Measurements from ENCODE around the gene KLF15.
A peak's percentile ranks its signal among the peaks of the same experiment; 100 is the strongest.

Gene KLF15

DNA sequence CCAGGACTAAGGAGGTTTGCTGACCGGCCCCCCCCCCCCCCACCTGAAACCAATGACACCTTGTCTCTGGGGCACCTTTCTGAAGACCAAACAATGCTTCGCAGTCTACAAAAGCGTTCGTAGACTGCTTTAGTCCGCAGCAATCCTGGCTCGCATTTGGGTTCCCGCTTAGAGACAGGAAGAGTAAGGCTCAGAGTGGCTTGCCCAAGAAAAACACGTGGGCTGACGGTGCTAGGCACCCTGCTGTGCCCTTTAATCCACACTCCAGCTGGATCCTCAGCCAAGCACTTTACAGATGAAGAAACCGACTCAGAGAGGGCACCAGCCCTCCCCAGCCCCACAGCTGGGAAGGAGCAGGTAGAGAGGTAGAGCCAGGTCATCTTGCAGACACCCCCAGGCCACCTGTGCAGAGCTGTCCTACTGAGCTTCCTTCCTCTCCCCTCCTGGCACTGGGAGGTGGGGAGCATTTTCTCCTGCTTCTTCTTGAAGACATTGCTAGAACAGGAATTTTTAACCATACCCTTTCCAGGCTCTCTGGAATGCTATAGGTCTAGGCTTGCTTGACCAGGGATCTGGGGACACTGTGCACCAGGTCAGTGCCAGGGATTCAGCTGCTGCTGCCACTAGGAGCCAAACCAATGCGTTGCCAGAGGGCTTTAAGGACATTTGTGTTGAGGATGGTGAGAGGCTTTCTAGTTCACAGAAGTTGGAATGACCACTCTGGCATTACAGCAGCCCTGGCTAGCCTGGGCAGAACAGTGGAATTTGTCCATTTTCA is 1.0 kb upstream of the KLF15 start:
- no peak overlapping the region; the same call in 1 of the 2 replicates for H3K27ac ChIP-seq (ENCODE audit: low read depth, low read length)
- peaks cover 38% of the 10 kb centered on the region for H3K27me3 ChIP-seq (ENCODE audit: insufficient read depth, low read length)
- peaks cover 19% of the 10 kb centered on the region for H3K4me1 ChIP-seq (ENCODE audit: insufficient read depth, low read length)
- WGBS, result 7% methylated on average over 11 of the region's 11 CpGs
- H3K4me3 ChIP-seq (ENCODE audit: low read length), result peak overlapping the region; percentile 68
- H3K9me3 ChIP-seq (ENCODE audit: insufficient read depth, low read depth, low read length), result peaks cover 4% of the 10 kb centered on the region; the same call in 1 of the 2 replicates
- H3K9ac ChIP-seq (ENCODE audit: low read depth, low read length), result no peak overlapping the region
- H3K36me3 ChIP-seq (ENCODE audit: insufficient read depth, low read length), result no peaks in the 10 kb centered on the region

DNA sequence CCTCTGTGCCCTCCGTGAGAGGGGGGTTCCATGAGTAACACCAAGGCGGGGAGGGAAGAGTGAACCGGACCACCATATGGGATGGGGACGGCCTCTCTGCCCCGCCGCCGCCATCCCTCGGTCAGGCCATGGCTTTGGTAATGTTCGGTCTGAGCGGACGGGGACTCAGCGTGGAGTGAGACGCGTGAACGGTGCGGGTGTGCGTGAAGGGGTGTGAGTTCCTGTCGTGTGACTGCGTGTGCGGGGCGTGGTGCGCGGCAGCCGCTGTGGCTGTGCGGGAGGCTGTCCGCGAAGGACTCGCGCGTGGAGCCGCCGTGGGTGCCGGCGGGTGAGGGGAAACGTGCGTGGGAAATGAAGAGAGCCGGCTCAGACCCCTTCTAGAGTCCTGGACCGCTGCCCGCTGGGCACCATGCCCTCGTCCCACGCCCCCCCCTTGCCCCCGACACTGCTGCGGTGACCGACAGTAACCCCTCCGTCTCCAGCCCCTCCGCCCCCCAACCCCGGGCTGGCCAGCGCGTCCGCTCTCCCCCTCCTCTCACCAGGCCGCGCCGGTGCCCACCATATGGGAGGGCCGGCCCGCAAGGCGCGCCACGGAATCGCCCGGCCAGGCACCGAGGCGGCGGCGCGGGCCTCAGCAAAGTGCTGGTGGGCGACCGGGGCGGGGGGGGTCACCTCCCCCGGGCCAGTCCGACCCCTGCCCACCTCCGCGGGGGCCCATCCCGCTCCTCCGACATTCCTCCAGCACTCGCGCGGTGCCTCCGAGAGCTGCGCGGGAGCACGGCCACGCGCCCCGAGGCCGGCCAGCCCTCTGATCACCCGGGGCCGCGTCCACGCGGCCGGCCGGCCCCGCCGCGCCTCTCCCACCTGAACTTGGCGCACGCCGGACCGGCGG is 589 bp downstream of the KLF15 start:
- WGBS, result under 1% methylated on average over 100 of the region's 100 CpGs
- Histone ChIP-seq H3K27ac (ENCODE audit: low read depth, low read length) (no peak overlapping the region; the same call in 1 of the 2 replicates), H3K27me3 (ENCODE audit: insufficient read depth, low read length) (peaks cover 38% of the 10 kb centered on the region), H3K9ac (ENCODE audit: low read depth, low read length) (peak overlapping the region; percentile 19), H3K9me3 (ENCODE audit: insufficient read depth, low read depth, low read length) (peaks cover 4% of the 10 kb centered on the region; the same call in 1 of the 2 replicates), H3K36me3 (ENCODE audit: insufficient read depth, low read length) (no peaks in the 10 kb centered on the region), H3K4me3 (ENCODE audit: low read length) (peak overlapping the region; percentile 68), H3K4me1 (ENCODE audit: insufficient read depth, low read length) (peaks cover 11% of the 10 kb centered on the region)

DNA sequence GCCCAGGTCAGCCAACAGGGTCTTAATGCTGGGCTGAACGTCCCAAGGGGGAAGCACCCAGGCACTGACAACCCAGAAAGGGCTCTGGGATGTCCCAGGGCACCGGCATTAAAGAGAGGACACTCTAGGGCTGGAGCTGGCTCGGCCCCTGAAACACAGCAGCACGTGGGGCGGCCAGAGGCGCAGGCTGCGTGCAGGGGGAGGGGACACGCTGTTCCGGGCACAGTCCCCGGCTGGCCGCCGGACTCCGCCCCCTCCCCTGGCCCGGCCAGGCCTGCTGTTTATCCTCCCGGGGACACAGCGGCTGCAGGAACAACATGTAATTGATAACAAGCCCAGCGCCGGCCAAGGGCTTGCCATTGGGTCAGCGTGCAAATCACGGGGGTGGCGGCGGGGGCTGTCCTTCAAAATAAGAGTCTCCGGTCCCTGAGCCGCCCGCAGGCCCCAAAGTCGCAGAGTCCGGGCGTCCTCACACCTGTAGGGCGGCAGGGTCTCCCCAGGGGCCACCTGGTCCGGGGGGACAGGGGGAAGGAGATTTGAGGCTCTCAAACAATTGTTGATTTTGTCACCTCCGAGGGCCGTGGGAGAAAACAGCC is 1.3 kb downstream of the KLF15 start:
- Histone ChIP-seq H3K36me3 (ENCODE audit: insufficient read depth, low read length) (no peaks in the 10 kb centered on the region), H3K27ac (ENCODE audit: low read depth, low read length) (peak overlapping the region; percentile 71; the same call in 1 of the 2 replicates), H3K4me3 (ENCODE audit: low read length) (peak overlapping the region; percentile 68), H3K9ac (ENCODE audit: low read depth, low read length) (peak overlapping the region; percentile 63), H3K9me3 (ENCODE audit: insufficient read depth, low read depth, low read length) (peaks cover 4% of the 10 kb centered on the region; the same call in 1 of the 2 replicates), H3K27me3 (ENCODE audit: insufficient read depth, low read length) (peaks cover 38% of the 10 kb centered on the region), H3K4me1 (ENCODE audit: insufficient read depth, low read length) (peaks cover 11% of the 10 kb centered on the region)
- WGBS, result 1% methylated on average over 32 of the region's 32 CpGs

DNA sequence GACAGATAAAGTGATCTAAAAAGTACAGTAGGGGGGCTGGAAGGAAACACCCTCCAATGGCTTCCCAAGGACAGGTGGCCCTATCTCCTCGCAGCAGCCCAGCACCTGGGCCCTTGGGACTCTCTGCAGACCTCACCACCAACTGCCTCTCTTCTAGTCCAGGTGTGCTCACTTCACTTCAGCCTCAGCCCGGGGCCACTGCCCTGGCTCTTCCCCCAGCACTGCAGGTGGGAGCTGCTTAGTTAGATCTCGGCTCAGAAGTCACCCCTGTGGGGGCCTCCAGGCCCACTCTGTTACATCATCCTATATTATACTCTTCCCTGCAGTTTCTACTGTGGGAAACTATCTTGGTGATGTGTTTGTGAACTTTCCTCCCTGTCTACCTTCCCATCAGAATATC is 2.0 kb downstream of the KLF15 start:
- peak overlapping the region; percentile 71; the same call in 1 of the 2 replicates for H3K27ac ChIP-seq (ENCODE audit: low read depth, low read length)

DNA sequence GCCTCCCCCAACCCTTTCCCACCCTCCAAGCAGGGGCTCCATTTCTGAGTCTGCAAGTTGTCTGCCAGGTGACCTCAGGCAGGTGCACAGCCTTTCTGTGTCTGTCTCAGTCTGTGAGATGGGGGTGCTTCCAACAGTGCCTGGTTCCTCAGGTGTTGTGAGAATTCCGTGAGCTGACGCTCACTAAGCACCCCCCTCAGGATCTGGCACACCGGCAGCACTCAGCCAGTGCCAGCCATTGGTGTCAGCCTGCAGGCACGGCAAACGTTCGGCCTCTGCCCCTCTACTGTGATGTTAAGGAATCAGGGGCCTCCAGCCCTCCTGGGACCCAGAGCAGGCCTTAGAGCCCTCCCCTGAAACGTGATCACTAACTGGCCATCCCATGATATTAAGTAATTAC is 2.4 kb downstream of the KLF15 start:
- H3K27me3 ChIP-seq (ENCODE audit: insufficient read depth, low read length), result peaks cover 30% of the 10 kb centered on the region
- 85% methylated on average over 6 of the region's 7 CpGs for WGBS
- no peak overlapping the region for H3K27ac ChIP-seq (ENCODE audit: low read depth, low read length)
- peaks cover 11% of the 10 kb centered on the region for H3K4me1 ChIP-seq (ENCODE audit: insufficient read depth, low read length)
- no peak overlapping the region for H3K4me3 ChIP-seq (ENCODE audit: low read length)
- H3K9ac ChIP-seq (ENCODE audit: low read depth, low read length), result no peak overlapping the region
- peaks cover 4% of the 10 kb centered on the region; the same call in 1 of the 2 replicates for H3K9me3 ChIP-seq (ENCODE audit: insufficient read depth, low read depth, low read length)
- no peaks in the 10 kb centered on the region for H3K36me3 ChIP-seq (ENCODE audit: insufficient read depth, low read length)

More for the DNA sequence above, 2.0 kb downstream of the KLF15 start:
- H3K4me1 ChIP-seq (ENCODE audit: insufficient read depth, low read length), result peaks cover 11% of the 10 kb centered on the region
- H3K36me3 ChIP-seq (ENCODE audit: insufficient read depth, low read length), result no peaks in the 10 kb centered on the region
- H3K9ac ChIP-seq (ENCODE audit: low read depth, low read length), result peak overlapping the region; percentile 63; the same call in 1 of the 2 replicates
- H3K27me3 ChIP-seq (ENCODE audit: insufficient read depth, low read length), result peaks cover 35% of the 10 kb centered on the region
- WGBS, result 59% methylated on average over 3 of the region's 3 CpGs
- peak overlapping the region; percentile 68 for H3K4me3 ChIP-seq (ENCODE audit: low read length)
- H3K9me3 ChIP-seq (ENCODE audit: insufficient read depth, low read depth, low read length), result peaks cover 4% of the 10 kb centered on the region; the same call in 1 of the 2 replicates

DNA sequence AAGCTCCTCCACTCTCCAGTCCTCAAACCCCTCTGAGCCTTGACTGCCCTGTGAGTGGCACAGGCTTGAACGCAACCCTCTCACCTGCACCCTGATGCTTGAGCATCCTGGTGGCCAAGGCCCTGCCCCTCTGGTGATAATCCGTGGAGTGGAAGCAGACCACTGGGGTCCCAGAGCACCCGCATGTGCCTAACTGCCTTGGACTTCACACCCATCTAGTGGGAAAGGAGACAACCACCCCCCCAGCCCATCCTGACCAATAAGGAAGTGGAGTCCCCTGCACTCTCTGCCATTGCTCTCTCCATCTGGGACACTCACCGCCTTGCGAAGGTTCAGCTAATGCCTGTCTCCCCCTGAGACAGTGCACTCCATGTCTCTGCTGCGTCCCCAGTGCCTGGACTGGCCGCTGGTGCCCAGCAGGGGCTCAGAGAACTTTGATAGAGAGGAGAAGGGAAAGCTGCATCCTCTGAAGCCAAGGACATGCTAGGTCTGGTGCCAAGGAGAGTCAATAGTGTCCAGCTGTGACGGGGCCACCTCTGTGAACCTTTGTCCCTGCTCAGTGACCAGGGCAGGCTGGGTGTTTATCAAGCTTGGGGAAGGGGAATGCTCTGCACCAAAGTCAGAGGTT is 3.4 kb downstream of the KLF15 start:
- peaks cover 11% of the 10 kb centered on the region for H3K4me1 ChIP-seq (ENCODE audit: insufficient read depth, low read length)
- H3K9me3 ChIP-seq (ENCODE audit: insufficient read depth, low read depth, low read length), result no peaks in the 10 kb centered on the region; the same call in 1 of the 2 replicates
- no peak overlapping the region for H3K27ac ChIP-seq (ENCODE audit: low read depth, low read length)
- H3K9ac ChIP-seq (ENCODE audit: low read depth, low read length), result no peak overlapping the region
- 92% methylated on average over 8 of the region's 8 CpGs for whole genome bisulfite sequencing
- no peak overlapping the region for H3K4me3 ChIP-seq (ENCODE audit: low read length)
- peaks cover 21% of the 10 kb centered on the region for H3K27me3 ChIP-seq (ENCODE audit: insufficient read depth, low read length)
- no peaks in the 10 kb centered on the region for H3K36me3 ChIP-seq (ENCODE audit: insufficient read depth, low read length)

DNA sequence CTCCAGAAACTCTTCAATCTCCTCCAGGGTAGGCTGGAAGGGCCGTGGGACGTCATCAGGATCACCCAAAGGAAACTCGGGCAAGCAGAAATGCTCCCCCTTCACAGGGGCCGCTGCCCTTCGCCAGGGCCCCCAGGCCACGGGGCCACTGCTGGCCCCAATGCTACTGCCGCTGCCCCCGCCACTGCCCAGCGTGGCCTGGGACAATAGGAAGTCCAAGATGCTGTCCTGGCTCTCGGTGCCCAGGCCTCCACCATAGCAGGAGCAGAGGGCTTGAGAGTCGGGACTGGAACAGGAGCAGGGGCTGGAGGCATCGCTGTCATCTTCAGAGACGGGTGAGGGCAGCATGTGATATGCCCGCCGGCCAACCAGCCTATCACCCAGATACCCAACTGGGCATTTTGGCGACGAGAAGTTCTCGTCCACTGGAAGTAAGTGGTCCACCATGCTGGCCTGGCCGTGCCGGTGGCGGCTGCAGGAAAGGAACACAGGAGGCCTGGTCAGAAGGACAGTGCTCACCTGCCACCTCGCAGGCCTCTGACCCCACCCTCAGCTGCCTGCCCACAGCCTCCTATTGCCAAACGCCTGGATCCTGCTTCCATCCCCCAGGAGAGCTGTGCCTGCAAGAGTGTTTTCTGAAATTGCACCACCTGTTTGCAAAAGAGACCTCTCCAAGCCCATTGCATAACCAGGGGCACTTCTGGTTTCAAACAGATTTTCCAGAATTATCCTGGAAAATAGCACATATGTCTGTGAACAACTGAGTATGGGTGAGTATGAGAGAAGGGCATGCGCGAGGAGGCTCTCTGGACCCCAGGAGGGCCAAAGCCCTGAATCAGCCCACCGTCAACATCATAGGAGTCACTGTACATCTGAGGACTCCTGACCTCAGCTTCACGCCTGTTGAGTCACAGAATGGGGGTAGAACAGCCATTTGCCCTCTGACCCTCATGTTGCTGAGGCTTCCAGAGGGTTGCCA is 4.4 kb downstream of the KLF15 start:
- no peaks in the 10 kb centered on the region for H3K9me3 ChIP-seq (ENCODE audit: insufficient read depth, low read depth, low read length)
- H3K27me3 ChIP-seq (ENCODE audit: insufficient read depth, low read length), result peaks cover 11% of the 10 kb centered on the region; the same call in 1 of the 2 replicates
- H3K9ac ChIP-seq (ENCODE audit: low read depth, low read length), result no peak overlapping the region
- WGBS, result 93% methylated on average over 27 of the region's 27 CpGs
- H3K27ac ChIP-seq (ENCODE audit: low read depth, low read length), result no peak overlapping the region
- peaks cover 6% of the 10 kb centered on the region for H3K4me1 ChIP-seq (ENCODE audit: insufficient read depth, low read length)
- no peak overlapping the region for H3K4me3 ChIP-seq (ENCODE audit: low read length)
- H3K36me3 ChIP-seq (ENCODE audit: insufficient read depth, low read length), result no peaks in the 10 kb centered on the region

DNA sequence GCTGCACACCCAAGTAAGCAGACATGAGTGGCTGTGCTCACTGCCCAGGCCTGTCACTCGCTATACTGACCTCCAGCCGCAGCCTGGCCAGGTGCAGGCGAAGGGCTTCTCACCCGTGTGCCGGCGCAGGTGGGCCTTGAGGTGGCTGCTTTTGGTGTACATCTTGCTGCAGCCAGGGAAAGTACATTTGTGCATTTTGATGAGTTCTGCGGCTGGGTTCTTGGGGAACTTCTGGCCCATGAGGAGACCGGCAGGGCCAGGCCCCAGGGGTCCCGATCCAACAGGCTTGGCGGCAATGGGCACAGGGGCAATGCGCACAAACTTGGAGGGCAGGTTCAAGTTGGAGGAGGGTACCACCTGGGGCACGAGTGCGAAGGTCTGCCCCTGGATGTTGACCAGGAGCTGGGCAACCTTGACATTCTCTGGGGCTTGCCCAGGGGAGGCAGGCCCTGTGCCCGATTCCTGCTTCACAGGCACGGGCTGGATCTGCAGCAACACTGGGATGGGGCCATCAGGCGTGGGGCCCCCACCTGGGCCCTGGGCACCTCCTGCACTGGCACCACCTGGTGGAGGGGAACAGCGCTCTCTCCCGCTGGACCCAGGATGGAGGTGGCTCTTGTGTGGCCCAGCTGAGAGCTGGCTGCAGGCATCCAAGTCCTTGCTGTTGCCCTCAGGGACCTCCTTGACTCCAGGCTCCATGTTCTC is 5.3 kb downstream of the KLF15 start:
- 94% methylated on average over 18 of the region's 18 CpGs for WGBS
- H3K9me3 ChIP-seq (ENCODE audit: insufficient read depth, low read depth, low read length), result no peaks in the 10 kb centered on the region
- peaks cover 6% of the 10 kb centered on the region for H3K4me1 ChIP-seq (ENCODE audit: insufficient read depth, low read length)
- no peaks in the 10 kb centered on the region for H3K36me3 ChIP-seq (ENCODE audit: insufficient read depth, low read length)
- H3K27me3 ChIP-seq (ENCODE audit: insufficient read depth, low read length), result peaks cover 7% of the 10 kb centered on the region; the same call in 1 of the 2 replicates
- no peak overlapping the region for H3K27ac ChIP-seq (ENCODE audit: low read depth, low read length)
- H3K4me3 ChIP-seq (ENCODE audit: low read length), result no peak overlapping the region
- no peak overlapping the region for H3K9ac ChIP-seq (ENCODE audit: low read depth, low read length)

DNA sequence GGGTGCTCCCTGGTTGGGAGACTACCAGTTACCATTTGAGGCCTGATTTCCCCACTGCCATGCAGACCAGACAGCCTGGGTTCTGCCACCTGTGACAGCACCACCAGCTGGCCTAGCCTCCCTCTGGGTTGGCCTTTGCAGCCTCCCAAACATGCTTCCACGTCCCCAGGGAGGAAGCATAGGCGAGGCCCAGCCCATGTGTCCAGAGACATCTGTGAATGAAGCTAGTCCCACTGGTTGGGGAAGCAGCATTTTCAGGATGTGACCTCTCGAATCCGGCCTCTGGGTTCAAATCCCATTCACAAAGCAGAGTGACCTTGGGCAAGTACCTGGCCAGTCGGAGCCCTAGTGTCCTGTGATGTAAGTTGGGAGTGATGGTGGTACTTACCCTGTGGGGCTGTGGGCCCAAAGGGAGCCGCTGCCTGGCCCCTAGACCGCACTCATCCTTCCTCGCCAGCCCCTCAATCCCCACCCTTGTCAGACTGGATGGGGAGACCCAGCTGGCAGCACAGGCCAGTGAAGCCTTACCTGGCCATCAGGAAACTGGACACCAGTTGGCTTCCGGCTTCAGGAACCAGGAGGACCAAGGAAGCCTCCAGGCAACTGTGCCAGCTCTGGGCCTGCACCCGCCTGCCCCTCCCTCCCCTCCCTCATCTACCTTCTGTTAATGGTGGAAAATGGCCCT is 6.0 kb downstream of the KLF15 start:
- Histone ChIP-seq H3K27ac (ENCODE audit: low read depth, low read length) (no peak overlapping the region), H3K9ac (ENCODE audit: low read depth, low read length) (no peak overlapping the region), H3K36me3 (ENCODE audit: insufficient read depth, low read length) (no peaks in the 10 kb centered on the region), H3K9me3 (ENCODE audit: insufficient read depth, low read depth, low read length) (no peaks in the 10 kb centered on the region), H3K27me3 (ENCODE audit: insufficient read depth, low read length) (no peaks in the 10 kb centered on the region), H3K4me1 (ENCODE audit: insufficient read depth, low read length) (peaks cover 6% of the 10 kb centered on the region), H3K4me3 (ENCODE audit: low read length) (no peak overlapping the region)
- WGBS, result 95% methylated on average over 10 of the region's 10 CpGs
